GM18951 (cell line): ENCODE data around the gene ZNF827.

Experiments used
- POLR2A ChIP-seq: IDR thresholded peaks from 4 replicates; pipeline ENCODE4 v1.6.1; 2011; ENCODE audit warnings: mild to moderate bottlenecking; ENCODE audit not compliant: insufficient read length, insufficient read depth; ENCODE audit errors: extremely low read depth
- in situ Hi-C: fragments of 300-500 bp; cut with MboI; formaldehyde crosslinking; loops from one replicate; pipeline ENCODE4 v1.12.0; 2022; ENCODE audit warnings: low sequenced_read_pairs, mixed read lengths, inconsistent platforms; ENCODE audit not compliant: unreplicated experiment

The ZNF827 gene

DNA sequence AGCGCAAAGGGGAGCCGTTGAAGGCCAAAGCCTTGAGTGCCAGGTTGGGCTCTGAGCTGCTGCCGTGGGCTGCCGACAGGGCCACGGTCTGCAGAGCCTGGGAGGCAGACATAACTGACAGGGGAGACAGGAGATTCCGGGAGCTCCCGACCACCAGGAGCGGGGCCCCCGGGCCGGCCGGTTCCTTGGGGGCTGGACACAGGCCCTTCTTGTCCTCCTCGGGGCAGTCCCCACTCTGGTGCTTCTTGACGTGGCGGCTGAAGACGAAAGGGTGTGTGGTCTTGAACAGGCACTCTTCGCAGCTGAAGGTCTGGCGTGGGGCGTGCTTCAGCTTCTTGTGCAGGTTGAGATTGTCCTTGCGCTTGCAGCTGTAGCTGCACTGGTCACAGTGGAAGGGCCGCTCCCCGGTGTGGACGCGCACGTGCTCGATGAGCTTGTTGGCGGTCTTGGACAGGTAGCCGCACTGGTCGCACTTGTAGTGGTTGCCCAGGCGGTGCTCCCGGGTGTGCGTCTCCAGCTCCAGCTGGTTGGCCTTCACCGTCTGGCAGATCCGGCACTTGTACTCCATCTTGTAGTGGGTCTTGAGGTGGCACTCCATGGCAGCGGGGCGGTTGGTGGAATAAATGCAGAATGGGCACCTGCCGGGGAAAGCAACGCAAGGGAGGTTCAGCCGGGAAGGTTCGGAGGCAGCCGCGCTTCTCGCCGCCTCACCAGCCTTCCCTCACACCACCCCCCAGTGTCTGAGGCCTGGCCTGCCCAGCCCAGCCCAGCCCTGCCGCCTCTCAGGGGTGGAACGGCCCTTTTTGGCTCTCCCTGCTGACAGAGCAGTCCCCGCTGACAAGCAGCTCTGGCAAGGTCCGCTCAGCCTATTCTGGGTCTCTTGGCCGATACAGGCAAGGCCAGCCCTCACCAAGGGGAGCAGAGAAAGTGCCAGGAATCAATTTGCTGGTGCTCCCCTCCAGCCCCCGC, 177.4 kb downstream of the ZNF827 start:
- no peak for TF ChIP-seq POLR2A
- in situ Hi-C loops, result no loop called here

- no peak for TF ChIP-seq POLR2A
- in situ Hi-C loops, result no loop called here
Observed at GRCh38 chr4:145760176-145760575, 178.4 kb downstream of the ZNF827 start.

DNA sequence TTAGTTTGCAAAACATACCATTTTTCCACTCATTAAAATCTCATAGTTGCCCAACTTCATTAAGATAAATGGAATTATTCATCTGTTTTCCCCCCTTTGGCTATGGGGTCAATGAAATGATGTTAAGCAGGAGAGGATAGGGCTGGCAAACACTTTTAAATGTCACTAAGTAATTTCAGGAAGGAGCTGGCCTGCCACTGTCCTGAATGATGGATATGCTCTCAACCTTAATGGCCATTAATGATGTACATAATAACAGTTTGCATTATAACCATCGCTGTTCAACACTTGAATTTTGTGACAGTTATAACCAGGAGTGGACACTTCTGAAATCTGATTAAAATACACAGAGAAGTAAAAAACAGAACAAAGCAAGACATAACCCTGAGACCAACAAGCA, 181.4 kb downstream of the ZNF827 start:
- in situ Hi-C loops, result no loop called here
- no peak for TF ChIP-seq POLR2A

DNA sequence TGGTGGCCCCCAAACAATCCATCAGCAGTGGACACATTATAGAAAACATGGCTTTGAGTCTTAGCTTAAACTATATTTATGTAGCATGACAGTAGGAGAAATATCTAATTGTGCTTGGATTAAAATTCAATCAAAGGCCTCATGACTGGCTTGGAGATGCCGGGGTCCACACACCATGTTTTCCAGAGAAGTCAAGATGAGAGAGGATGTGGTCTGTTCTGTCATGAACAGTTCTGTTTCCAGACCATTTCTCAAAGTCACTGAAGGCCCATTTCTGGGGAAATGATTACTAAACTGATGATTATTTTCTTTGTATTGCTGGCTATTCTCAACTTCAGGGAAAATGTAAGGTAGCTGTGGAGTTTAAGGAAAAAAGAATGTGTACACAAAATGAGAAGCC, 182.4 kb downstream of the ZNF827 start:
- in situ Hi-C loops, result no loop called here
- TF ChIP-seq POLR2A, result no peak

DNA sequence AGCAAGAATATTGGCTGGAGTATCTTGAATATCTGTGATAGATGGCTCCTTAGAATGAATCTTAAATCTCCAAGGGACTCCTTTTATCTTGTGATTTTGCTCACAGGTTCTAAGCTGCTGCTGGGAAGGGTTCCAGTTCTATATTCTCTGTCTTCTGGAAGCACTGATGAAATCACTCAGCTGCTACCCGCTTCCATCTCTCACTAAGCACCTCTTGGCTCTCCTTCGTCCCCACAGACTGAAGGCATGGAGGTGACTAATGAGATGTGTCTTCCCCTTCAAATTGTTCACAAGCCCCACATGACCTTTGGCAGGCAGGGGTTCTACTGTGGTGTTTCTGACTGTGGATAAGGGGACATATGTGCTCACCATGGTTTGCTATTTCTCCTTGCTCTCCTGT, 182.8 kb downstream of the ZNF827 start:
- TF ChIP-seq POLR2A, result no peak
- in situ Hi-C loops, result no loop called here

GRCh38 chr4:145743641-145744040, 195.0 kb downstream of the ZNF827 start:
- in situ Hi-C loops, result no loop called here

DNA sequence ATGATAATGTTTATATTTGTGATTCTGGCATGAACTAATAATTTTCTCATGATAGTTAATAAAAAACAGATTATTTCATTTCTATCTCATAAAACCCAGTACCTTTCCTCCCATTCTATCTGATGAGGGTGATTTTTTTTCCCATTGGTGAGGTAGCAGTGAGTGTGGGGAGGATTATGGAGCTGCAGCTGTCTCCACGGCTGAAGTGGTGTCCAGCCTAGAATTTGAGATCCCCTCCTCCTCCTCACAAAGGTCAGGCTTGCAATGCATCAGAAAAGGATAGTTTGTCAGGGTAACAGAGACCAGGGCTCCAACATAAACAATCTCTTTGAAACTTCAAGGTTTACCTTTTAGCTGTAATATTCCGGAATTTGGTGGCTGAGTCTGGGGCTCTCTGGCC, 197.8 kb downstream of the ZNF827 start:
- no peak for TF ChIP-seq POLR2A
- in situ Hi-C loops, result no loop called here

More at GRCh38 chr4:145743641-145744040, 195.0 kb downstream of the ZNF827 start:
- TF ChIP-seq POLR2A, result no peak

DNA sequence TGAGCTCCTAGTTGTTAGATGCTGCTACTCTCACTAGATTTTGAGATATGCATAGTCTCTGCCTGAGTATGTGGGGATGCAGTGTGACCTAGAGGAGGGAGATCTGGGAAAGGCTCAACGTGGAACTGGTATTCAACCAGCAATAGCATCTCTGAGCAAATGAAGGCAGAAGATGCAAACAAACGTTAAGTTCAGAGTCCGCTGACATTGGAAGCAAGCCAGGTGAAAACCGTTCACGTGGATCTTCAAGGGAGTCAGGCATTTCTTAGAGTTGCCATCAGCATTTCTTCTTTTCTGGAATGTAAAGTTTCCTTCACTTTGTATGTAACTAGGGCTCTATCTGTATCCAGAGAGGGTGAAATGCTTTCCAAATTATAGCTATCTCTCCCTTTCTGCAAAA, 198.8 kb downstream of the ZNF827 start:
- TF ChIP-seq POLR2A, result no peak
- in situ Hi-C loops, result no loop called here

DNA sequence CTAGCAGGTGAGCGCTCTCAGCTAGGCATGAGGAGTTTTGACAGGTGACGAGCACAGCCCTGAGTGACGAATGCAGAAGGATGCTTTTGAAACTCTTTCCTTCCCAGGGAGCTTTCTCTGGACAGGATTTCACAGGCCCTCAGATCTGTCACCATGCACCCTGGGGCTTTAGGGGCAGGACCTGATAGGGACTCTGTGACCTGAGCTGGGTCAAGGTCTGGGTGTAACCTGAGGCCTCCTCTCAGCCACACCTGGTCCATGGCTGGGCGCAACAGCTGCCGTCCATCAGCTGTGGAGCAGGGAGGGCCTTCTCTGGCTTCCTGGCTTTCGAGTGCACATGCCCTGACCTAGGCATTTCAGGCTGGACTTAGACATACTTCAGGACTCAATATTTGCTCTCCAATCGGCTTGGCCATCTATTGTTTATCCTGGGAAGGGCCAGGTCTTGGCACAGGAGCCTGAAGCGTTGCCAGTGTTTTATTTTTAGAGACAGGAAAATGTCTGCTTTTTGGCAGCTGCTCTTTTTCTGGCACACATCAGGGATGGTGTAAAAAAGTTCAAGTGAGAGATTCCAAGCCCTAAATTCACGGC, 202.3 kb downstream of the ZNF827 start:
- in situ Hi-C loops, result no loop called here
- no peak for TF ChIP-seq POLR2A

GRCh38 chr4:145735827-145736226, 202.8 kb downstream of the ZNF827 start:
- in situ Hi-C loops, result no loop called here
- TF ChIP-seq POLR2A, result no peak

- TF ChIP-seq POLR2A, result no peak
- in situ Hi-C loops, result no loop called here
Observed at GRCh38 chr4:145735347-145735675, 203.3 kb downstream of the ZNF827 start.

GRCh38 chr4:145734576-145735346, 203.9 kb downstream of the ZNF827 start:
- in situ Hi-C loops, result no loop called here
- no peak for TF ChIP-seq POLR2A

DNA sequence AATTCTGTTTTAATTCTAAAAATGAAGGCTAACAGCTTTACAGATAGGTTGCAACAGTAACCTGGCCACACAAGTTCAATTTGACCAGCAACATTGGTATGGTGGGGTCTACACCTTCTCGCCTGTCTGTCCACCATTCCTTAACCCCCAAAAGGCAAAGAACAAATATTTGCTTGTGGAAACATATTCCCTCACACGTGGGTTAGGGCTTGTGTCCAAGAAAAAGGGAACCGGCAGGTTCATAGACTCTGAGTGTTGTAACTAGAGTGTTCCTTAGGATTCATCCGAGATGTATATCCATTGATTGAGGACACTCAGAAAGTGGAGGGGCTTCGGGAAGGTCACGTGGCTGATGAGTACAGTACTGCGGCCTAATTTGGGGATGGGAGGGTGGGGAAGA, 204.6 kb downstream of the ZNF827 start:
- in situ Hi-C loops, result no loop called here
- no peak for TF ChIP-seq POLR2A
